ENCODE measurements around the gene BCAS1.

- no peak for TF ChIP-seq YY1 (IDR thresholded peaks at IDR 0.05; ENCODE audit: insufficient read depth, insufficient read length)
- TF ChIP-seq ZNF274 (IDR thresholded peaks at IDR 0.05; ENCODE audit: low read depth, low read length), result no peak
These were observed 13.1 kb upstream of the BCAS1 start for GRCh38 chr20:54083459-54083858.

Data from NT2/D1 (cell line).